Measurements from ENCODE around the gene ZNF180.
"Not testable (repeated sequence)": the region's sequence is repeated elsewhere in the genome, so short reads cannot be mapped to it uniquely, and the experiment has no call there.

Gene ZNF180

DNA sequence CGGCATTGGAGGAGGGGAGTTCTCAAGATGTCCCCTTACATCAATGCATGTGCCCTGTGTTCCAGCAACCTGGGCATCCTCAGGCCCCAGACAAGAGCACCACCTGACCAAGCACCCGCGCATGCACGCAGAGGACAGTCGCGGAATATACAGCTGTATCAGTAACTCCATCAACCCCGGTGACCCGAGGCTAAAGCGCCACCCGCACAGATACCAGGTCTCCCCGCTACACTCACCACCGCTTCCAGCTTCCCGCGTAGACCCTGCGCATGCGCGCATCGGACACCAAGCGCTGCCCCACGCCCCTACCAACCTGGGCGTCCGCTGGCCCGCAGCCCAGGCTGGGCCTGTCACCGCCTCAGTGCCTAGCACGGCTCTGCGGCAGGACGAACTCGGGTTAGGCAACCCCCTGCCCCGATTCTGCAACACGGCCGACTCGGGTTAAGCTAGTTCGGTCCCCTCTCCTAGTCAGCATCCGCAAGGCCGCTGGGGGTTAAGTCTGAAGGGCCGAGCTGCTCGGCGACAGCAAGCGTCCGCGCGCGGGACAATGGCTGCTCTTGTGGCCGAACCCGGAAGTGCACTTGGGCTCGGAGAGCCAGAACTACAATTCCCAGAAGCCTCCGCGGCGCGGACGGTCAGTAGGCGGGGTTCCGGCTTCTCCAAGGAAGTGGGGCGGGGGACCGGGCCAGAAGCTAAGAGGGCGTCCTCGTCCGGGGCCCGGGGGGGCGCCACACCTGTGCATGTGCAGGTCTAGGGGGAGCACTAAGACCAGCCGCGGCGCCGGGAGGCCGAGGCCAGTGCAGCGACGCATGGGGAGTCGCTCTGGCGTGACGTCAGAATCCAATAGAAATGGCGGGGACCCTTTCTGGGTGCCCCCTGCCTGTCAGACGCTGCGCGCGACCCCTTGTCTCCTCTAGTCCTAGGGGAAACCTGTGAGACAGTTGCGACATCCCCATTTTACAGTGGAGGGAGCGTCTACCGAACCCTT, at the start of gene ZNF180:
Gene ZNF180 (minus strand): TSS at position 561 of the 988 bp plus-strand sequence. CDS start 3,188 bp downstream, outside the sequence.
- DNase-seq, result peak; percentile 88

- DNase-seq, result no peak
Measured at GRCh38 chr19:44549507-44549906, 49.2 kb upstream of the ZNF180 start.

DNA sequence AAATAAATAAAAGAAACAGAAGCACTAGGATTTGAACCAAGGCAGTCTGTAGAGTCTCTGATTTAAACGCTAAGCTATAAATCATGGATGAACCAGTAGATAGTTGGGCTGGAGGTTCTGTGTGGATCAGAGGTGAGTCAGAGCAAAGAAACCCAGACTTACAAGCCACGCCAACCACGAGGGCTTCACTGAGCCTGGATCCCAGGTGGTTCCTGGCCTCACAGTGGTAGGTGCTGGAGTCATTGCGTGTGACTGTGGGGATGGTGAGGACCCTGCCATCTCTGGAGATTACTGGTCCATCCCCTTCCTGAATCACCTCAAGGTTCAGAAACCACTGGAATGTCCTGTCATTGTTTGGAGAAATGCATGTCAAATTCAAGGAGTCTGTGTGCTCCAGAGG, 48.4 kb upstream of the ZNF180 start:
- DNase-seq, result no peak

- no peak for DNase-seq
Measured at GRCh38 chr19:44544031-44544430, 43.7 kb upstream of the ZNF180 start.

DNA sequence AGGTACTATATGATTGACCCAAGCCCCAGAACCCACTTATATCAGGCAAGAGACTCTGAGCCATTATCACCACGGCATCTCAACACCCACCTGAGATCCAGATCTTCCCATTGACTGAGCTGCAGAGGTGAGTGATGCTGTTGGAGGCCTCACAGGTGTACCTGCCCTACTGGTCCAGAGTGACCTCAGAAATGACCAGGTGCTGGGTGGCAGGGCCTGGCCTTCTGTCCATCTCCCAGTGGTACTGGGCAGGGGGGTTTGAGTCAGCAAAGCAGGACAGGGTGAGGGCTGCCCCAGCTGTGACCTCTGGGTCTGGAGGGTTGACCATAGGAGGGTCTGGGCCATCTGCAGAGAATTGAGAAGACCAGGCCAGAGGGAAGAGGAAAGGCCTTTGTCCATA, 42.3 kb upstream of the ZNF180 start:
- DNase-seq, result no peak

DNA sequence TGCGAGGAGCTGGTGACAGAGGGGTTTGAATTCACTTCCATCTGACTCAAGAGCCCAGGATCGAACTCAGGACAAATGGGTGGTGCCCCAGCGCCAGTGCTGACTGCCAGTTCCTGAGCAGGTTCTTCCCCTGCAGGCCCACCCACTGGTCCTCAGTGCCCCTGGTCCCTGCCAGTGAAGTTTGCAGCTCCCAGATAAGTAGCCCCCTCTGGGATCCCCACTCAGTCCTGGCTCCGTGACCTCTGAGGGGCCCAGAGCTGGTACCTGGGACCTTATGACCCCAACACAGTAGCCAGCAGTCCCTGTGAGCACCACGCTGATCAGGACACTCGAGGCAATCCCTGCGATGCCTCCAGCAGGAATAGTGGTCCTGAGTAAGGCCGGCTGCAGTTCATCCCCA, 40.4 kb upstream of the ZNF180 start:
- no peak for DNase-seq

- DNase-seq, result no peak
Measured at GRCh38 chr19:44539991-44540390, 39.7 kb upstream of the ZNF180 start.

- no peak for DNase-seq
Measured at GRCh38 chr19:44539236-44539826, 39.0 kb upstream of the ZNF180 start.

DNA sequence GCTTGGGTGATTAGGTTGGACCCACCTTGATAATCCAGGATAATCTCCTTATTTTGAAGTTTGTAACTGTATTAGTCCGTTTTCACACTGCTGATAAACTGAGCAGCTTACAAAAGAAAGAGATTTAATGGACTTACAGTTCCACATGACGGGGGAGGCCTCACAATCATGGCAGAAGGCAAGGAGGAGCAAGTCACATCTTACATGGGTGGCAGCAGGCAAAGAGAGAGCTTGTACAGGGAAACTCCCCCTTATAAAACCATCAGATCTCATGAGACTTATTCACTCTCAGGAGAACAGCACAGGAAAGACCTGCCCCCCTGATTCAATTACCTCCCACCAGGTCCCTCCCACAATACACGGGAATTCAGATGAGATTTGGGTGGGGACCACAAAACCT, 35.0 kb upstream of the ZNF180 start:
- DNase-seq, result not testable (repeated sequence)

GRCh38 chr19:44532819-44533218, 32.5 kb upstream of the ZNF180 start:
- no peak for DNase-seq

- DNase-seq, result no peak
Measured at GRCh38 chr19:44530777-44531176, 30.5 kb upstream of the ZNF180 start.

- DNase-seq, result no peak
Measured at GRCh38 chr19:44529536-44529935, 29.2 kb upstream of the ZNF180 start, which contains the start of gene CEACAM20. Gene CEACAM20 (minus strand): TSS chr19:44529675. CDS start chr19:44529509, 166 bp downstream.

GRCh38 chr19:44527554-44527953, 27.2 kb upstream of the ZNF180 start:
- DNase-seq, result no peak

DNA sequence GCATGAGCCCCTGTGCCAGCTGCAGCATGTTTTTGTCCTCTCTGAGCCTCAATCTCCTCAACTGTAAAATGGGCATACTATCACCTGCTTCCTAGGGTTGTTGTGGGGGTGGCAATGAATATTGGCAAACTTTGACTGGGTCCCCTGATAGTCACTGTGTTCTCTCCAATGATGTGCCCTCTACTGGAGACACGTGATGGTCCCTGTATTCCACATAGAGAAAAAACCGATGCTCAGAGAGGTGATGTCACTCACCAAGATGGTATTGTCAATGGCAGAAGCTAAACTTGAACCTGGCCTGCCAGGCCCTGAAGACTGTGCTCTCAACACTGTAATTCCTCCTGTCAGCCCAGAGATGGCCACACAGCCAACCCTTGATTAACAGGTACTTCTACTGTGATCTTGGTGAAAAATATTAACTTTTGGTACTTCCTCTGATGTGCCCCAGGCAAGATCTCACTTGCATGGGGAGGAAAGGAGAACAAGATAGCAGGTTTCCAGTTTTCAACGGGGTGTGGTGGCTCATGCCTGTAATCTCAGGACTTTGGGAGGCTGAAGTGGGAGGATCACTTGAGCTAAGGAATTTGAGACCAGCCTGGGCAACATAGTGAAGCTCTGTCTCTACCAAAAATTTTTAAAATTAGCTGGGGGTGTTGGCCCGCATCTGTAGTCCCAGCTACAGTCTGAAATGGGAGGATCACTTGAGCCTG, 25.6 kb upstream of the ZNF180 start:
- DNase-seq, result no peak

DNA sequence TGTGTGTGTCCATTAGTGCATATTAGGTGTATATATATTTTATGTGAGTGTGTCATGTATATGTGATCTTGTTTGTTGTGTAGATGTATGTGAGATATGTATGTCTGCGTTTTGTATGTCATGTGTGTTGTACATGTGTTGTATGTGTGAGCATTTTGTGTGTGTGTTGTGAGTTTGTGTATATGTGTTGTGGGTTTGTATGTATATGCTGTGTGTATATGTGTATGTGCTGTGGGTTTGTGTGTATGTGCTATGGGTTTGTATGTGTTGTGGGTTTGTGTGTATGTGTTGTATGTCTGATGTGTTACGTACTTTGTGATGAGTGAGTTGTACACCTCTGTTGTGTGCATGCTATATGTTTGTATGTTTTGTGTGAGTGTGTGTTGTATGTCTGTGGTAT, 21.0 kb upstream of the ZNF180 start:
- no peak for DNase-seq

DNA sequence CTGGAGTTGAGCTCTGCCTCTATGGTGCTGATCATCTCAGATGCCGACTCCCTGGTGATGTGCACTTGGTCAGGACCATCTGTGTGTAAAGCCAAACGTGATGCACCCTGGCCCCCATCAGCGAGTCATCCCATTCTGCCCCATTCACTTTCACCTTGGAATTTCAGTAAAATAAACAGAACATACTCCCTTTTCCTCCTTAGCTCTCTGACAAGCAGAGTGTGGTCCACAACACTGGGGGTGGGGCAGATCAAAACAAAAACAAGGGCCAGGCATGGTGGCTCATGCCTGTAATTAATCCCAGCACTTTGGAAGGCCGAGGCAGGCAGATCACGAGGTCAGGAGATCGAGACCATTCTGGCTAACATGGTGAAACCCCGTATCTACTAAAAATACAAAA, 16.8 kb upstream of the ZNF180 start:
- no peak for DNase-seq

GRCh38 chr19:44515907-44516306, 15.6 kb upstream of the ZNF180 start:
- no peak for DNase-seq

DNA sequence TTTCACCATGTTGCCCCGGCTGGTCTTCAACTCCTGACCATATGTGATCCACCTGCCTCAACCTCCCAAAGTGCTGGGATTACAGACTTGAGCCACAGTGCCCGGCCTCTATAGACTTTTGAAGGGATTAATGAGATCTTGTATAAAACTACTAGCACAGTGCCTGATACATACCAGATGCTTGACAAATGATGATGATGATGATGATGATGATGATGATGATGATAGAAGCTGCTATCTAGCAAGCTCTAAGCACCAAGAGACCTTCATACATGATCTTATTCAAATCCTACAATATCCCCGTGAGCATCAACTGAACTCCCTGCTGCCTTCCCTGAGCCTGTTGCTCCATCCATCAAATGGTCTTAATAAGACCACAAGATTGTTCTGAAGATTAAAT, 14.7 kb upstream of the ZNF180 start:
- no peak for DNase-seq

DNA sequence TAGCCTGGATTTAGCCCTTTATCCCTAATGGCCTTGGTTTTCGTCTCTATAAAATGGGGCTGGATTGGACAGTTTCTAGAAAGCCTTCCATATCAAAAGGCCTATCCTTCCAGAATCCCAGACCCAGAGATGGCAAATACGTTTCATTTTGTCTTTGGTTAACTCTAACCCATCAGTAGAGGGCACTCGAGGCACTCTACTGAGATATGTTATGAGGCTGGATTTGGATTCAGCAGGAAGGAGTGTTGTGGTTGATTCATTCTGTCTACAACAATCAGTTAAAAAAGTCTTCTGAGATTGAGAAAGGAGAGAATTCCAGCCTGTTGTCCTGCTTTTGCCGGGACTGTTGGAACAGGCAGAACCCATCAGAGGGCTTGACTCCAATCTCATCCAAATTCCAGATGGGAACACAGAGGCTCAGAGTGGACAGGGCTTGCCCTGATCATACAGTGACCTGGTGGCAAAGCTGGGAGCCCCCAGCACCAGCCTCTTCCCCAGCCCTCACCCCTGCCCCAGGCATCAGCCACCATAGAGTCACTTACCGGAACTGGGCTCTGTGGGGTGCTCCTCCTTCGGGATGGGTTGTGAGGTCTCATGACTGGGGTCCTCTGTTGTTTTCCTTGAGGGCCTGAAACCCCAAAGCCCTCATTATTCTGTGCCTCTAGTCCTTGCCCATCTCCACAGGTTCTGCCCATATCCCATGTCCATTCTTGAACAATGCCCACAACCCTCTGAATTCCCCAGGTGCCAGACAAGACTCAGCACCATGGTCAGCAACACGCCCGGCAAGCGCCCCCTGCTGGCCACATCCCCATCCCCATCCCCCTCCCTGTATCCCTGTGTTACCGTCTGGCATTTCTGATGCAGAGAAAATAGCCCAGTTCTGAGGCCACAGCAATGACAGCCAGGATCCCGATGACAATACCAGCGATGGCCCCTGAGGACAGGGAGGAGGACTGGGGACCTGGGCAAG, 12.3 kb upstream of the ZNF180 start:
- DNase-seq, result no peak

- no peak for DNase-seq
Measured at GRCh38 chr19:44509478-44509877, 9.2 kb upstream of the ZNF180 start.

GRCh38 chr19:44499559-44499958, 763 bp downstream of the ZNF180 start:
- no peak for DNase-seq

DNA sequence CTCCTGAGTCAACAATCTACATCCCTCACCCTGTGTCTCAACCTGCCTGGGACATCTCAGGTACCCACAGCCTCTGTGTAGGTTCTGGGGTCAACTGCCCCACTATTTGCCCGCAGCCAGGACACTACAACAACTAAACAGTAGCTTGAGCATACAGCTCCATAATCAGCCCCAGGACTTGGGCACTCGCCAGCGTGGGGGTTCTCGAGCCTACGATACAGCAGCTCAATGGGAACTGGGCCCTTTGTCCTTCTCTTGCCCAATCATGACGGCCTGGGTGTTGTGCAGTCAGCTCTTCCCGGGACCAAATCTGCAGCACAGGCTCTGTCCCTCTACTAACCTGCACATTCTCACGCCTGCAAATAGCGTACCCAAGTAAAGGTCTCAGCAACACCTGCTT, 1.3 kb downstream of the ZNF180 start:
- DNase-seq, result no peak
